Osteocyte (in vitro differentiated cells): ENCODE measurements around the gene ADARB1. TPM values are rescaled to one million over a fixed set of nuclear protein-coding genes. Genes with fewer than 3 reads are reported as not detected.

Experiments
- DNase-seq: peaks from one replicate; pipeline ENCODE4 v3.0.0; 2021; ENCODE audit warnings: mixed read lengths; ENCODE audit not compliant: unreplicated experiment; ENCODE audit errors: extremely low spot score
- H3K27ac Mint-ChIP-seq: one replicate; pipeline ENCODE4 v1.8.0; 2021; ENCODE audit warnings: mild to moderate bottlenecking, mixed read lengths; ENCODE audit not compliant: unreplicated experiment
- H3K27me3 Mint-ChIP-seq: one replicate; pipeline ENCODE4 v1.8.0; 2021; ENCODE audit warnings: mixed read lengths; ENCODE audit not compliant: unreplicated experiment
- H3K36me3 Mint-ChIP-seq: one replicate; pipeline ENCODE4 v1.8.0; 2021; ENCODE audit warnings: mixed read lengths; ENCODE audit not compliant: unreplicated experiment
- H3K4me1 Mint-ChIP-seq: one replicate; pipeline ENCODE4 v1.8.0; 2021; ENCODE audit warnings: mixed read lengths; ENCODE audit not compliant: unreplicated experiment
- H3K4me3 Mint-ChIP-seq: one replicate; pipeline ENCODE4 v1.8.0; 2021; ENCODE audit warnings: mild to moderate bottlenecking, moderate library complexity, mixed read lengths; ENCODE audit not compliant: unreplicated experiment
- H3K9me3 Mint-ChIP-seq: one replicate; pipeline ENCODE4 v1.8.0; 2021; ENCODE audit warnings: mixed read lengths; ENCODE audit not compliant: unreplicated experiment
- total RNA-seq: library from RNA; stranded (reverse); gene quantifications from 2 replicates; pipeline ENCODE4 v1.2.1, GENCODE V29; 2021
- TF ChIP-seq, protein P1 (sequence below): fragments of 200-600 bp; sonication (generic); IDR thresholded peaks from 2 replicates; pipeline ENCODE4 v1.5.0; 2021; ENCODE audit warnings: antibody characterized with exemption, mild to moderate bottlenecking, moderate library complexity

The ADARB1 gene
- total RNA-seq, 1 donor from 2014 or later, result 126 TPM

GRCh38 chr21:45082736-45083135, 8.4 kb downstream of the ADARB1 start:
- Mint-ChIP-seq H3K27ac (no peak overlapping the region), H3K4me1 (peaks cover 64% of the 10 kb centered on the region), H3K4me3 (no peak overlapping the region), H3K27me3 (no peaks in the 10 kb centered on the region), H3K9me3 (no peaks in the 10 kb centered on the region), H3K36me3 (peaks cover 14% of the 10 kb centered on the region)
- no peak for DNase-seq
- TF ChIP-seq, protein P1, sequence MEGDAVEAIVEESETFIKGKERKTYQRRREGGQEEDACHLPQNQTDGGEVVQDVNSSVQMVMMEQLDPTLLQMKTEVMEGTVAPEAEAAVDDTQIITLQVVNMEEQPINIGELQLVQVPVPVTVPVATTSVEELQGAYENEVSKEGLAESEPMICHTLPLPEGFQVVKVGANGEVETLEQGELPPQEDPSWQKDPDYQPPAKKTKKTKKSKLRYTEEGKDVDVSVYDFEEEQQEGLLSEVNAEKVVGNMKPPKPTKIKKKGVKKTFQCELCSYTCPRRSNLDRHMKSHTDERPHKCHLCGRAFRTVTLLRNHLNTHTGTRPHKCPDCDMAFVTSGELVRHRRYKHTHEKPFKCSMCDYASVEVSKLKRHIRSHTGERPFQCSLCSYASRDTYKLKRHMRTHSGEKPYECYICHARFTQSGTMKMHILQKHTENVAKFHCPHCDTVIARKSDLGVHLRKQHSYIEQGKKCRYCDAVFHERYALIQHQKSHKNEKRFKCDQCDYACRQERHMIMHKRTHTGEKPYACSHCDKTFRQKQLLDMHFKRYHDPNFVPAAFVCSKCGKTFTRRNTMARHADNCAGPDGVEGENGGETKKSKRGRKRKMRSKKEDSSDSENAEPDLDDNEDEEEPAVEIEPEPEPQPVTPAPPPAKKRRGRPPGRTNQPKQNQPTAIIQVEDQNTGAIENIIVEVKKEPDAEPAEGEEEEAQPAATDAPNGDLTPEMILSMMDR, result no peak

DNA sequence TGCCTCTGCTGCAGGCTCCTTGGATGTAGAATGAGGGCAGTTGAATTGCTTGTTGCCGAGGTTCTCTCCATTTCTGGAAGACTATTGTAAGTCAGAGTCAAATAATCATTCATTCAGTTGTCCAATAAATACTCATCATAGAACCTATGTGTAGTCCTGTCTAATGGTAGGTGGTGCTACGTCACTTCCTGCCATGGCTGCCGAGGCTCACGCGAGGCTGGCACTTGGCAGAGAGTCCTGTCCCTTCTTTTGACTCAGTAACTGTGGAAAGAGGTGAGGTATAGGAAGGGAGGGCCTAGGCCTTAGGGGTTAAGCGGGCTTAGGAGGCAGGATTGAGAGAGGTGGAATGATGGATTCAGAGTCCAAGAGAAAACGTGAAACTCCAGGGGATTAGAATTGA, 9.7 kb downstream of the ADARB1 start:
- Mint-ChIP-seq H3K27me3 (no peaks in the 10 kb centered on the region), H3K36me3 (peaks cover 14% of the 10 kb centered on the region), H3K4me3 (no peak overlapping the region), H3K4me1 (peaks cover 52% of the 10 kb centered on the region), H3K27ac (no peak overlapping the region), H3K9me3 (no peaks in the 10 kb centered on the region)
- DNase-seq, result no peak
- TF ChIP-seq, protein P1, result no peak

DNA sequence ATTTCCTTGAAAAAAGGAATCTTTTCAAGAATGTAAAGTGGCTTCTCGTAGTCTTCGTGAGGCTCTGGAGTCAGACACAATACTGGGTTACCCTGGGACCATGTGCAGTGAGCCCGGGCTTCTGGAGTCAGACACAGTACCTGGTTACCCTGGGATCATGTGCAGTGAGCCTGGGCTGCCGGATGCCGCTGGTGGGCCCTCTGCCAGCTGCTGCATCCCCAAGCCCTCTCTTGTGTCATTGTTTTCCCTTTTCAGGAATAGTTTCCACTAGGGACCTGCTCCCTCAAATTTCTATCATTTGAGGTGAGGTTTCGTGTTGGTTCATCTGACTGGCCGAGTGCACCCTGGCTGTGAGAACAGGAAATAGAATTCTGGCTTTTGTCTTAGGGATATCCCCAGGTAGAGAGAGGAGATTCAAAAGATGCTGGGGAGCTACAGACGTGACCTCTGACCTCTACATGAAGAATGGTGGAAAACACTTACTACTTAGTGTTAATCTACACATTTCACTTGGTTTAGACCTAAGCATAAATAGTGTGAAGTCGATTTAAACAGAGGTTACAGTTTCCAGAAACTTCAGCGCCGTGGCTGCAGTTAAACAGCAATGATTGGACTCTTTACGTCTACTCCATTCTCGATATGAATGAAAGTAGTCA, 10.6 kb downstream of the ADARB1 start:
- no peaks in the 10 kb centered on the region for H3K9me3 Mint-ChIP-seq
- no peaks in the 10 kb centered on the region for H3K27me3 Mint-ChIP-seq
- DNase-seq, result no peak
- peaks cover 43% of the 10 kb centered on the region for H3K4me1 Mint-ChIP-seq
- peaks cover 14% of the 10 kb centered on the region for H3K36me3 Mint-ChIP-seq
- TF ChIP-seq, protein P1, result no peak
- H3K4me3 Mint-ChIP-seq, result no peak overlapping the region
- no peak overlapping the region for H3K27ac Mint-ChIP-seq

- TF ChIP-seq, protein P1, result no peak
- H3K4me3 Mint-ChIP-seq, result no peak overlapping the region
- DNase-seq, result no peak
- peaks cover 39% of the 10 kb centered on the region for H3K4me1 Mint-ChIP-seq
- H3K27me3 Mint-ChIP-seq, result no peaks in the 10 kb centered on the region
- no peaks in the 10 kb centered on the region for H3K9me3 Mint-ChIP-seq
- no peak overlapping the region for H3K27ac Mint-ChIP-seq
- peaks cover 14% of the 10 kb centered on the region for H3K36me3 Mint-ChIP-seq
Measured at GRCh38 chr21:45085700-45086099, 11.3 kb downstream of the ADARB1 start.

DNA sequence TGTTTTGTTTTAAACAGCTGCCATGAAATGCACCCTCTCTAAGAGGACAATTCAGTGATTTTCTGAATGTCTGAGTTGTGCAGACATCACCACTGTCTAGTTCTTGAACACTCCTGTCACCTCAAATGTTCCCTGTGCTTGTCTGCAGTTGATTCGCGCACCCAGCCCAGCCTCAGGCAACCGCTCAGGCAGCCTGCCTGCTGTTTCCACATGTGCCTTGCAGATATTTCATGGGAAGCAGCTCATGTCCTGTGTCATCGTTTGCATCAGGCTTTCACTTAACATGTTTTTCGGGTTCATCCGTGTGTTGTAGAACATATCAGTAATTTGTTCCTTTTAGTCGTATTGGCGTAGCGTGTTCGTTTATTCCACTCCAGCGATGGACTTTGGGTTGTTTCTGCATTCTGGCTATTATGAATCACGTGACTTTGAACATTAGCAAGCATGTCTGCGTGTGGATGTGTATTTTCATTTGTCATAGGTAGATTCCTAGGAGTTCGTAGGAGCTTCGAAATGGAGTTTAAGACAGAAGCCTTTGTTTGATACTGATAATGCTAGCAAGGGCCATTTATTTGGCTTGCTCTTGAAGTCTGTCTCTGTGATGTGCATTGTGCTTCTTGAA, 12.1 kb downstream of the ADARB1 start:
- no peaks in the 10 kb centered on the region for H3K27me3 Mint-ChIP-seq
- peaks cover 38% of the 10 kb centered on the region for H3K4me1 Mint-ChIP-seq
- TF ChIP-seq, protein P1, result no peak
- DNase-seq, result no peak
- H3K36me3 Mint-ChIP-seq, result peaks cover 11% of the 10 kb centered on the region
- H3K4me3 Mint-ChIP-seq, result no peak overlapping the region
- H3K27ac Mint-ChIP-seq, result no peak overlapping the region
- no peaks in the 10 kb centered on the region for H3K9me3 Mint-ChIP-seq
